ENCODE results near the gene TRIM17. TPM values are rescaled to one million over a fixed set of nuclear protein-coding genes. Genes with fewer than 3 reads are reported as not detected.

The TRIM17 gene
- total RNA-seq, 2 experiments from 2014 or later = 0.13 TPM; not detected in 1

DNA sequence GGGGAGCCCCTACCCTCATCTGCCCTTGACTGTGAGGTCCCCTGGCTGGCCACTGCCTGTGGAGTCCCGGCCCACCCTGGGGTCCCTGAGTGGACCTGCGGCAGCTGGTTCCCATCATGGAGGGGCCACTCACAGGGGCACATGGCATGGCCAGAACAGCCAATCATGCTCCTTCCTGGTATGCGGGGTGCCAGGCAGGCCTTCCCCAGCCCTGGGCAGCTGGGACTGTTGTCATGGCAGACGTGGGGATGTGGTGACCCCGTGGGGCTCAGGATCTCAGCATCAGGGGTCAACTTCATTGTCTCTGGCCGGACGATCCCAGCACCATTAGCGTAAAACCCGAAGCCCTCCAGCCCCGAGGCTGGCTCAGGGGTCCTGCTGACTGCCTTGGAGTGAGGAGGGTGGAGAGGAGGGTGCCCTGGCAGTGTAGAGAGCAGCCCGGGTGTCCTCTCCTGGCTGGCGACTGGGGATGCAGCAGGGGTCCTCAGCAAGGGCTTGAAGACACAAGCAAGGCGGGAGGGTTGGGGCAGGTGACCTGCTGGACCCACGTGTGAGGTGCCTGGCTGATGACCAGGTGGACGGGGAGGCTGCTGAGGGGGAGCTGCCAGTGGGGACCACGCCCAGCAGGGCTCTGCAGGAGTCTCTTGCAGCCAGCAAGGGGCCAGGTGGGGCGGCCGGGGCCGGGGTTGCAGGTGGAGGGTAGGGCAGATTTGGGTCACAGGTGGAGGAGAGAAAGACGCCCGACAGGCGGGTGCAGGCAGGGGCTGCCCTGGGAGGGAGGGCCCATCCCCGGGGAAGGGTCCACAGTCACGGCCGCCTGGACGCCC is 55.1 kb downstream of the TRIM17 start:
- Histone ChIP-seq H3K4me3 (ENCODE audit: low read depth, low read length, poor library complexity, severe bottlenecking) (no peak overlapping the region), H3K4me2 (ENCODE audit: low read length) (no peak overlapping the region), H3K9me2 (ENCODE audit: insufficient read depth, low read length) (no peaks in the 10 kb centered on the region), H3K9me3 (ENCODE audit: low read length) (no peaks in the 10 kb centered on the region), H3K79me2 (ENCODE audit: insufficient read depth, low read depth, low read length) (no peaks in the 10 kb centered on the region), H3K4me1 (ENCODE audit: insufficient read depth, low read length, poor library complexity, severe bottlenecking) (no peaks in the 10 kb centered on the region), H3K27ac (ENCODE audit: low read depth, low read length, poor library complexity, severe bottlenecking) (no peak overlapping the region), H2AFZ (ENCODE audit: low read length) (no peak overlapping the region), H3K36me3 (ENCODE audit: insufficient read depth, low read length) (no peaks in the 10 kb centered on the region), H4K20me1 (ENCODE audit: insufficient read depth, low read length) (no peaks in the 10 kb centered on the region)
- no TSS peak for BruUV-seq (replicated peaks)
- ChIA-PET CTCF (ENCODE audit: unreplicated experiment) (no interaction called here), POLR2A (no interaction called here)
- TF ChIP-seq EZH2phosphoT487 (IDR thresholded peaks at IDR 0.05; ENCODE audit: borderline replicate concordance, low read depth, low read length) = no peak
- no peak for DNase-seq (ENCODE audit: low spot score)
- intact Hi-C loops (cut with micrococcal nuclease; ENCODE audit: unreplicated experiment) = no loop called here

DNA sequence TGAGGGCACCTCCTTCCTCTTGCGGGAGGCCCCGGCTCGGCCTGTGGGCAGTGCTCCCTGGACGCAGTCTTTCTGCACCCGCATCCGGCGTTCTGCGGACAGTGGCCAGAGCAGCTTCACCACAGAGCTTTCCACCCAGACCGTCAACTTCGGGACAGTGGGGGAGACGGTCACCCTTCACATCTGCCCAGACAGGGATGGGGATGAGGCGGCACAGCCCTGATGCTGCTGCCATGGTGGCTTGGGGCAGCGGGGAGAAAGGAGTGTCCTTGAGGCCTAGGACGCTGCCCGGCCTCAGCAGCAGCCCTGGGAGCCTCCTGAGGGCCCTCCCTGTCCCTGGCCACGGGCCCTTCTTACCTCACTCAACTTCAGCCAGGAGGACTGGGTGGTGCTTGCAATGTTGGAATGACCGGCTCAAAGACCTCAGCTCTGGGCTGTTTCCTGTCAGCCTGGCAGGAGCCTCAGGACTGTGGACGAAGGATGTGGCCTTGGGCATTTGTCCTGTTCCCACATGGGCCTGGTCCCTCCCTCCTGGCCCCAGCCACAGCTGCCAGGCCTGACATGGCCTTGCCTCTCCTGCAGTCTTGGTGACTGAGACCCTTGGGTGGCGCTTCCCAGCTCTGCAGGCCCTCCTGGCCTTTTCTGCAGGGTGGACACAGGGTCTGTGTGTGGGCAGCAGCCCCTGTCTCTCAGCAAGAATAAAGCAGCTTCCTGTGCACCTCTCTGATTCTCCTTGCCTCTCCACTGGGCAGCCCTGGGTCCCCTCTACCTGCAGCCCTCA is 55.9 kb downstream of the TRIM17 start:
- intact Hi-C loops (cut with micrococcal nuclease; ENCODE audit: unreplicated experiment) = no loop called here
- no TSS peak for BruUV-seq (replicated peaks)
- CTCF ChIA-PET (ENCODE audit: unreplicated experiment) = no interaction called here

DNA sequence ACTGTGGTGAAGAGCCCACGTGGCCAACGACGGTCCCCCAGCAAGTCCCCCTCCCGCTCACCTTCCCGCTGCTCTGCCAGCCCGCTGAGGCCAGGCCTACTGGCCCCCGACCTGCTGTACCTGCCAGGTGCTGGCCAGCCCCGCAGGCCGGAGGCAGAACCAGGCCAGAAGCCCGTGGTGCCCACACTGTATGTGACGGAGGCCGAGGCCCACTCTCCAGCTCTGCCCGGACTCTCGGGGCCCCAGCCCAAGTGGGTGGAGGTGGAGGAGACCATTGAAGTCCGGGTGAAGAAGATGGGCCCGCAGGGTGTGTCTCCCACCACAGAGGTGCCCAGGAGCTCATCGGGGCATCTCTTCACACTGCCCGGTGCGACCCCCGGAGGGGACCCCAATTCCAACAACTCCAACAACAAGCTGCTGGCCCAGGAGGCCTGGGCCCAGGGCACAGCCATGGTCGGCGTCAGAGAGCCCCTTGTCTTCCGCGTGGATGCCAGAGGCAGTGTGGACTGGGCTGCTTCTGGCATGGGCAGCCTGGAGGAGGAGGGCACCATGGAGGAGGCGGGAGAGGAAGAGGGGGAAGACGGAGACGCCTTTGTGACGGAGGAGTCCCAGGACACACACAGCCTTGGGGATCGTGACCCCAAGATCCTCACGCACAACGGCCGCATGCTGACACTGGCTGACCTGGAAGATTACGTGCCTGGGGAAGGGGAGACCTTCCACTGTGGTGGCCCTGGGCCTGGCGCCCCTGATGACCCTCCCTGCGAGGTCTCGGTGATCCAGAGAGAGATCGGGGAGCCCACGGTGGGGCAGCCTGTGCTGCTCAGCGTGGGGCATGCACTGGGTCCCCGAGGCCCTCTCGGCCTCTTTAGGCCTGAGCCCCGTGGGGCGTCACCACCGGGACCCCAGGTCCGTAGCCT is 56.8 kb downstream of the TRIM17 start:
- H3K27ac ChIP-seq (ENCODE audit: low read depth, low read length, poor library complexity, severe bottlenecking) = no peak overlapping the region
- H3K79me2 ChIP-seq (ENCODE audit: insufficient read depth, low read depth, low read length) = no peaks in the 10 kb centered on the region
- no peaks in the 10 kb centered on the region for H3K36me3 ChIP-seq (ENCODE audit: insufficient read depth, low read length)
- no peaks in the 10 kb centered on the region for H3K9me2 ChIP-seq (ENCODE audit: insufficient read depth, low read length)
- ChIA-PET CTCF (ENCODE audit: unreplicated experiment) (no interaction called here), POLR2A (no interaction called here)
- H3K4me1 ChIP-seq (ENCODE audit: insufficient read depth, low read length, poor library complexity, severe bottlenecking) = no peaks in the 10 kb centered on the region
- TF ChIP-seq CTCF (conservative IDR thresholded peaks at IDR 0.05; ENCODE audit: low read length) = no peak
- no peak for TF ChIP-seq EZH2phosphoT487 (IDR thresholded peaks at IDR 0.05; ENCODE audit: borderline replicate concordance, low read depth, low read length)
- H3K4me2 ChIP-seq (ENCODE audit: low read length) = no peak overlapping the region
- no TSS peak for BruUV-seq (replicated peaks)
- H4K20me1 ChIP-seq (ENCODE audit: insufficient read depth, low read length) = no peaks in the 10 kb centered on the region
- no peak overlapping the region for H3K4me3 ChIP-seq (ENCODE audit: low read depth, low read length, poor library complexity, severe bottlenecking)
- H3K9me3 ChIP-seq (ENCODE audit: low read length) = no peaks in the 10 kb centered on the region
- intact Hi-C loops (cut with micrococcal nuclease; ENCODE audit: unreplicated experiment) = no loop called here
- no peak for DNase-seq (ENCODE audit: low spot score)
- no peak overlapping the region for H2AFZ ChIP-seq (ENCODE audit: low read length)

More for the DNA sequence above, 55.9 kb downstream of the TRIM17 start:
- POLR2A ChIA-PET = no interaction called here
- Histone ChIP-seq H3K4me2 (ENCODE audit: low read length) (no peak overlapping the region), H3K9me3 (ENCODE audit: low read length) (no peaks in the 10 kb centered on the region), H3K27ac (ENCODE audit: low read depth, low read length, poor library complexity, severe bottlenecking) (no peak overlapping the region), H3K36me3 (ENCODE audit: insufficient read depth, low read length) (no peaks in the 10 kb centered on the region), H4K20me1 (ENCODE audit: insufficient read depth, low read length) (no peaks in the 10 kb centered on the region), H3K9me2 (ENCODE audit: insufficient read depth, low read length) (no peaks in the 10 kb centered on the region), H3K79me2 (ENCODE audit: insufficient read depth, low read depth, low read length) (no peaks in the 10 kb centered on the region), H2AFZ (ENCODE audit: low read length) (no peak overlapping the region), H3K4me1 (ENCODE audit: insufficient read depth, low read length, poor library complexity, severe bottlenecking) (no peaks in the 10 kb centered on the region), H3K4me3 (ENCODE audit: low read depth, low read length, poor library complexity, severe bottlenecking) (no peak overlapping the region)
- no peak for TF ChIP-seq EZH2phosphoT487 (IDR thresholded peaks at IDR 0.05; ENCODE audit: borderline replicate concordance, low read depth, low read length)
- DNase-seq (ENCODE audit: low spot score) = no peak
